Fibroblast of skin of right biceps (primary cell): Measurements from ENCODE around the gene ARL15.
"Not testable (repeated sequence)": the region's sequence is repeated elsewhere in the genome, so short reads cannot be mapped to it uniquely, and the experiment has no call there.

ENCODE experiments used
- DNase-seq: peaks from one replicate; pipeline ENCODE4 v3.0.0-alpha.2; 2013

Gene ARL15

GRCh38 chr5:54084696-54085095 is 225.7 kb downstream of the ARL15 start:
- DNase-seq, result no peak

- peak; percentile 63 for DNase-seq
These were observed 226.5 kb downstream of the ARL15 start for GRCh38 chr5:54083851-54084250.

- DNase-seq, result no peak
These were observed 227.1 kb downstream of the ARL15 start for GRCh38 chr5:54083245-54083644.

GRCh38 chr5:54081415-54081814 is 229.0 kb downstream of the ARL15 start:
- no peak for DNase-seq

GRCh38 chr5:54080831-54081230 is 229.5 kb downstream of the ARL15 start:
- DNase-seq, result no peak

- no peak for DNase-seq
These were observed 236.6 kb downstream of the ARL15 start for GRCh38 chr5:54073735-54074134.

- DNase-seq, result no peak
These were observed 237.2 kb downstream of the ARL15 start for GRCh38 chr5:54073131-54073530.

- peak; percentile 17 for DNase-seq
These were observed 243.9 kb downstream of the ARL15 start for GRCh38 chr5:54066433-54066832.

- peak; percentile 94 for DNase-seq
These were observed 246.6 kb downstream of the ARL15 start for GRCh38 chr5:54063817-54064216.

- DNase-seq, result peak; percentile 99
These were observed 247.4 kb downstream of the ARL15 start for GRCh38 chr5:54062958-54063357.

- DNase-seq, result not testable (repeated sequence)
These were observed 249.5 kb downstream of the ARL15 start for GRCh38 chr5:54060919-54061318.

GRCh38 chr5:54049963-54050362 is 260.4 kb downstream of the ARL15 start:
- DNase-seq, result peak; percentile 82

- DNase-seq, result peak; percentile 16
These were observed 261.2 kb downstream of the ARL15 start for GRCh38 chr5:54049144-54049543.

- DNase-seq, result no peak
These were observed 265.1 kb downstream of the ARL15 start for GRCh38 chr5:54045077-54045792.

- not testable (repeated sequence) for DNase-seq
These were observed 266.1 kb downstream of the ARL15 start for GRCh38 chr5:54044276-54044675.

GRCh38 chr5:54040804-54041203 is 269.6 kb downstream of the ARL15 start:
- no peak for DNase-seq

- no peak for DNase-seq
These were observed 270.4 kb downstream of the ARL15 start for GRCh38 chr5:54040018-54040417.

GRCh38 chr5:54037205-54037604 is 273.2 kb downstream of the ARL15 start:
- no peak for DNase-seq

GRCh38 chr5:54030981-54031380 is 279.4 kb downstream of the ARL15 start:
- DNase-seq, result no peak

GRCh38 chr5:54024466-54024865 is 285.9 kb downstream of the ARL15 start:
- peak; percentile 68 for DNase-seq

- no peak for DNase-seq
These were observed 288.1 kb downstream of the ARL15 start for GRCh38 chr5:54022223-54022622.

- peak; percentile 71 for DNase-seq
These were observed 288.8 kb downstream of the ARL15 start for GRCh38 chr5:54021431-54022164.

GRCh38 chr5:54018438-54018837 is 291.9 kb downstream of the ARL15 start:
- no peak for DNase-seq

GRCh38 chr5:54017580-54017979 is 292.8 kb downstream of the ARL15 start:
- DNase-seq, result no peak
